PC-9 (cell line): ENCODE measurements around the gene IL17D. TPM values are rescaled to one million over a fixed set of nuclear protein-coding genes. Genes with fewer than 3 reads are reported as not detected.
"Not testable (repeated sequence)": the region's sequence is repeated elsewhere in the genome, so short reads cannot be mapped to it uniquely, and the experiment has no call there.

Experiments used
- BruUV-seq: library from RNA; stranded (reverse); fragments of 400-500 nt; replicated peaks from 2 replicates; lab custom pipeline; 2021; lab: Mats Ljungman, UMichigan
- CTCF ChIA-PET: fragments of 300-600 bp; sonication (Branson Sonifier 250); formaldehyde crosslinking; loops from one replicate; lab custom pipeline; 2022; ENCODE audit warnings: antibody characterized with exemption; lab: Charles Lee
- POLR2A ChIA-PET: fragments of 300-600 bp; sonication (Branson Sonifier 250); formaldehyde crosslinking; loops from one replicate; lab custom pipeline; 2022; ENCODE audit warnings: antibody characterized with exemption; ENCODE audit not compliant: unreplicated experiment; lab: Charles Lee
- DNase-seq, 2 experiments: peaks; one replicate each; pipeline versions ENCODE4 v3.0.0 to v3.0.0-alpha.2; 2015 to 2022; ENCODE audit warnings: mixed read lengths in 1 of 2
- H2AFZ ChIP-seq: fragments of 200-600 bp; sonication (generic); 2 replicates; pipeline ENCODE4 v1.8.1; 2017; ENCODE audit warnings: antibody characterized with exemption
- H3F3A ChIP-seq: fragments of 200-600 bp; sonication (generic); 2 replicates; pipeline ENCODE4 v1.8.1; 2017; ENCODE audit warnings: antibody characterized with exemption, mild to moderate bottlenecking, low read depth; ENCODE audit not compliant: insufficient read depth
- H3K27ac ChIP-seq: fragments of 200-600 bp; sonication (generic); 2 replicates; pipeline ENCODE4 v1.6.1; 2016; ENCODE audit warnings: mixed run types
- H3K27me3 ChIP-seq: fragments of 200-600 bp; sonication (generic); 2 replicates; pipeline ENCODE4 v1.6.1; 2016; ENCODE audit warnings: low read depth, mixed run types; ENCODE audit not compliant: insufficient read depth
- H3K36me3 ChIP-seq: fragments of 200-600 bp; sonication (generic); 2 replicates; pipeline ENCODE4 v1.6.1; 2016; ENCODE audit warnings: low read depth, mixed run types
- H3K4me1 ChIP-seq: fragments of 200-600 bp; sonication (generic); replicated peaks from 2 replicates; pipeline ENCODE4 v1.6.1; 2016; ENCODE audit warnings: mixed run types; ENCODE audit not compliant: insufficient read depth
- H3K4me2 ChIP-seq: fragments of 200-600 bp; sonication (generic); 2 replicates; pipeline ENCODE4 v1.6.1; 2017; ENCODE audit warnings: mixed run types
- H3K4me3 ChIP-seq: fragments of 200-600 bp; sonication (generic); 2 replicates; pipeline ENCODE4 v1.6.1; 2016; ENCODE audit warnings: mixed run types
- H3K79me2 ChIP-seq: fragments of 200-600 bp; sonication (generic); 2 replicates; pipeline ENCODE4 v1.6.1; 2017; ENCODE audit warnings: low read depth, mixed run types
- H3K9me2 ChIP-seq: fragments of 200-600 bp; sonication (generic); 2 replicates; pipeline ENCODE4 v1.8.1; 2017; ENCODE audit warnings: mild to moderate bottlenecking; ENCODE audit not compliant: insufficient read depth
- H3K9me3 ChIP-seq: fragments of 200-600 bp; sonication (generic); 2 replicates; pipeline ENCODE4 v1.8.1; 2016; ENCODE audit warnings: low read depth; ENCODE audit not compliant: insufficient read depth
- H4K20me1 ChIP-seq: fragments of 200-600 bp; sonication (generic); 2 replicates; pipeline ENCODE4 v1.8.1; 2017; ENCODE audit not compliant: insufficient read depth
- EZH2 ChIP-seq: fragments of 200-600 bp; sonication (generic); IDR thresholded peaks from 2 replicates; pipeline ENCODE4 v1.8.0; 2017; ENCODE audit warnings: antibody characterized with exemption, low read depth
- intact Hi-C: fragments of 100-400 bp; cut with micrococcal nuclease; formaldehyde crosslinking; loops from one replicate; pipeline ENCODE4 v1.10.0; 2022; ENCODE audit not compliant: unreplicated experiment
- total RNA-seq: library from RNA; stranded (reverse); gene quantifications from 2 replicates; pipeline ENCODE4 v1.2.3, GENCODE V29; 2021
- TF ChIP-seq, protein P1 (sequence below): fragments of 200-600 bp; sonication (generic); conservative IDR thresholded peaks from 2 replicates; pipeline ENCODE4 v1.6.1; 2017; ENCODE audit warnings: mixed run types, antibody characterized with exemption, mild to moderate bottlenecking, moderate library complexity

Gene IL17D
- total RNA-seq, 1 experiment from 2014 or later, result 0.37 TPM

DNA sequence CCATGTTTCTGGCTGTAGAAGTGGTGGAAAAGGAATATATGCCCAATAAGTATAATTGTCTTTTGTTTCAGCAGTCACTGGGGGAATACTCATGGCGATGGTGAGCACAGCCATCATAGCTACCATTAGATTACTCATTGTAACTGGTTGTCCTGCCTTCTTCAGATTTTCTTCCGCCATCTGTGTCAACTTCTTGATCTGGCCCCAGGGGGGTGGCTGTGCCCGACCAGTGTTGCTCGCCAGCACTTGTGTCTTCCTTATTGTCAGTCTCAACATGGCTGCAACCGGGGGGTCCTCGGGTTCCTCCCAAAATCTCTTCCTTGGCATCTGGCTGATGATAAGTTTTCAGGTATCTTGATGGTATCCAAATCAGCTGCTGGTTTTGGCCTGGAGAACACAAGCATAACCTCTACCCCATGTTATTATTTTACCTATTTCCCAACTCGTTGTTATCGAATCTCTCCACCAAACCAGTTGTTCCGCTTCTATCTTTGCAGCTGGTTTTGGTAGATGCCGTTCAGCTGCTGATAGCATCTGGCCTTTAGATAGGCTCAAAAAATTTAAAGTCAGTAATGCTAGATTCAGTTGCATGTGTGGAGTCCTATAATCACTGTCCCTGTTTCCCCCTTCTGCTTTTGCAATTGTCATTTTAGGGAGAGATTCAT, 23.0 kb upstream of the IL17D start:
- no peaks in the 10 kb centered on the region for H3K9me3 ChIP-seq
- H3K4me2 ChIP-seq, result no peak overlapping the region
- H3K4me3 ChIP-seq, result no peak overlapping the region
- no peaks in the 10 kb centered on the region for H3K27me3 ChIP-seq
- no peaks in the 10 kb centered on the region for H3K36me3 ChIP-seq
- H2AFZ ChIP-seq, result no peak overlapping the region
- intact Hi-C loops, result no loop called here
- no peaks in the 10 kb centered on the region for H3K4me1 ChIP-seq
- ChIA-PET POLR2A (no interaction called here), CTCF (no interaction called here)
- H3K27ac ChIP-seq, result no peak overlapping the region
- BruUV-seq, result no TSS peak
- H3F3A ChIP-seq, result no peaks in the 10 kb centered on the region
- no peaks in the 10 kb centered on the region for H3K79me2 ChIP-seq
- TF ChIP-seq, protein P1, sequence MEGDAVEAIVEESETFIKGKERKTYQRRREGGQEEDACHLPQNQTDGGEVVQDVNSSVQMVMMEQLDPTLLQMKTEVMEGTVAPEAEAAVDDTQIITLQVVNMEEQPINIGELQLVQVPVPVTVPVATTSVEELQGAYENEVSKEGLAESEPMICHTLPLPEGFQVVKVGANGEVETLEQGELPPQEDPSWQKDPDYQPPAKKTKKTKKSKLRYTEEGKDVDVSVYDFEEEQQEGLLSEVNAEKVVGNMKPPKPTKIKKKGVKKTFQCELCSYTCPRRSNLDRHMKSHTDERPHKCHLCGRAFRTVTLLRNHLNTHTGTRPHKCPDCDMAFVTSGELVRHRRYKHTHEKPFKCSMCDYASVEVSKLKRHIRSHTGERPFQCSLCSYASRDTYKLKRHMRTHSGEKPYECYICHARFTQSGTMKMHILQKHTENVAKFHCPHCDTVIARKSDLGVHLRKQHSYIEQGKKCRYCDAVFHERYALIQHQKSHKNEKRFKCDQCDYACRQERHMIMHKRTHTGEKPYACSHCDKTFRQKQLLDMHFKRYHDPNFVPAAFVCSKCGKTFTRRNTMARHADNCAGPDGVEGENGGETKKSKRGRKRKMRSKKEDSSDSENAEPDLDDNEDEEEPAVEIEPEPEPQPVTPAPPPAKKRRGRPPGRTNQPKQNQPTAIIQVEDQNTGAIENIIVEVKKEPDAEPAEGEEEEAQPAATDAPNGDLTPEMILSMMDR, result no peak
- TF ChIP-seq EZH2, result no peak
- no peak for DNase-seq
- H3K9me2 ChIP-seq, result no peaks in the 10 kb centered on the region
- no peaks in the 10 kb centered on the region for H4K20me1 ChIP-seq

DNA sequence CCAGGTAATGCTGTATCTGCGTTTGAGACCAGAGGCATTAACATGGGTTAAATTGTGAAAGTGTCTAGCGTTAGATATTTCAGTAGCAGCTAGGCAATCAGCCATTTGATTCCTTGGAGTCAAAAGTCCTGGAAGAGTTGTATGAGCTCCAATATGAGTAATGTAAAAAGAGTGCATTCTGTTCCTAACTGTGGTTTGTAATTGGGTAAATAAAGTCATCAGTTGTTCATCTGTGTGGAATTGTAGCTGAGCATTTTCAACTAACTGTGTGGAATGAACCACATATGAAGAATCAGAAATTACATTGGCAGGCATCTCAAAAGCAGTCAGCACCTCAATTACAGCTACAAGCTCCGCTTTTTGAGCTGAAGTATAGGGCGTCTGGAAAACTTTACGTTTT, 22.0 kb upstream of the IL17D start:
- BruUV-seq, intact Hi-C loops, H3K4me2 ChIP-seq: not testable (repeated sequence)

DNA sequence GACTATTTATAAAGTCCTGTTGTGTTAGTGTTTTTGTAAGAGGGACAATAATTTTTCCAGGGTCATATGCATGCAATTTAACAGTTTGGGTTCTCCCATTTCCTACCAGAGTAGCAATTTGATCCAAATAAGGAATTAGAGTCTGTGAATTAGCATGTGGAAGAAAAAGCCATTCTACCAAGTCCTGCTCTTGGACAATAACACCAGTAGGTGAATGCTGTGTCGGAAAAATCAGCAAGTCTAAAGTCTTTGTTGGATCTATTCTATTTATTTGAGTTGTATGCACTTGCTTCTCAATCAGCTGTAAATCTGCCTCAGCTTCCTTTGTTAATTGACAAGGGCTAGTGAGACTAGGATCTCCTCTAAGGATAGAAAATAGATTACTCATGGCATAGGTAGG, 21.4 kb upstream of the IL17D start:
- TF ChIP-seq, protein P1, result no peak
- no peak for TF ChIP-seq EZH2
- Histone ChIP-seq H3K27me3 (no peaks in the 10 kb centered on the region), H3K4me1 (no peaks in the 10 kb centered on the region), H3K4me2 (no peak overlapping the region), H3K79me2 (no peaks in the 10 kb centered on the region), H3K27ac (no peak overlapping the region), H3F3A (no peaks in the 10 kb centered on the region), H4K20me1 (no peaks in the 10 kb centered on the region), H3K4me3 (no peak overlapping the region), H2AFZ (no peak overlapping the region), H3K9me2 (no peaks in the 10 kb centered on the region), H3K9me3 (no peaks in the 10 kb centered on the region), H3K36me3 (no peaks in the 10 kb centered on the region)
- intact Hi-C loops, result no loop called here
- no TSS peak for BruUV-seq
- DNase-seq, result no peak
- CTCF ChIA-PET, result interaction anchor here (0.6 kb wide), 1 partner anchor 30 kb away, joined by 13 read pairs; no protein-coding TSS in a partner anchor
- POLR2A ChIA-PET, result no interaction called here

More for the DNA sequence above, 22.0 kb upstream of the IL17D start:
- H3K9me3 ChIP-seq, H3K79me2 ChIP-seq, CTCF ChIA-PET, H3K4me3 ChIP-seq, H3F3A ChIP-seq, H3K27me3 ChIP-seq, POLR2A ChIA-PET, H3K27ac ChIP-seq, H3K4me1 ChIP-seq, H3K9me2 ChIP-seq, H4K20me1 ChIP-seq, DNase-seq, H2AFZ ChIP-seq, H3K36me3 ChIP-seq: not testable (repeated sequence)

DNA sequence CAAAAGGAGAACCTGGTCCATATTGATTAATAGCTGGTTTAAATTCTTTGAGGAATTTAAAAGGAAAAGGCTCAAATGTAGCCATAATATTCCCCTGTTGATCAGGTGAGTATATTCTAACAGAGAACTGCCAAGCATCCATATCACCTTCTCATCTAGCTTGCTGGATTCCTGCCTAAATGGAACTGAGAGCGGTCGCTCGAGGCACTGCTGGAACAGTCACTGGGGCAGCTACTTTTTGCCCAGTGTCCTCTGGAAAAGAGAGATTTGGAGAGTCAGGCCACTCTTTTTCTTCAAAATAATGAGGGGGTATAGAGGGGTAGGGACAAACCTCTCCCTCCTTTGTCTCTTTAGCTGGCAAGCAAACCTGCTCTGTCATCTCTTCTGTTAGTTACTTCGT, 19.5 kb upstream of the IL17D start:
- POLR2A ChIA-PET, result no interaction called here
- CTCF ChIA-PET, result no interaction called here
- Histone ChIP-seq H3K4me1 (no peaks in the 10 kb centered on the region), H3K36me3 (no peaks in the 10 kb centered on the region), H3K9me3 (no peaks in the 10 kb centered on the region), H3K27ac (no peak overlapping the region), H4K20me1 (no peaks in the 10 kb centered on the region), H2AFZ (no peak overlapping the region), H3K27me3 (no peaks in the 10 kb centered on the region), H3K79me2 (no peaks in the 10 kb centered on the region), H3F3A (no peaks in the 10 kb centered on the region), H3K4me3 (no peak overlapping the region), H3K4me2 (no peak overlapping the region), H3K9me2 (no peaks in the 10 kb centered on the region)
- intact Hi-C loops, result no loop called here
- TF ChIP-seq, protein P1, result no peak
- TF ChIP-seq EZH2, result no peak
- no TSS peak for BruUV-seq
- no peak for DNase-seq
